GM12878 (cell line): ENCODE results near the gene ZNF839. TPM values are rescaled to one million over a fixed set of nuclear protein-coding genes. Genes with fewer than 3 reads are reported as not detected.

Experiments used
- ATAC-seq: fragments of 200-7000 bp; cut with Tn5 transposase; 3 replicates; pipeline ENCODE4 v1.9.1; 2020; ENCODE audit warnings: mild to moderate bottlenecking, moderate library complexity
- BruUV-seq: library from RNA; stranded (reverse); fragments of 400-500 nt; replicated peaks from 2 replicates; lab custom pipeline; 2021; lab: Mats Ljungman, UMichigan
- CTCF ChIA-PET: fragments of 300-600 bp; sonication (Branson Sonifier 250); formaldehyde crosslinking; extraction: SDS; loops from one replicate; lab custom pipeline; 2021; ENCODE audit warnings: inconsistent platforms; lab: Yijun Ruan, JAX
- POLR2A ChIA-PET: fragments of 350-600 bp; formaldehyde crosslinking; extraction: SDS; loops from one replicate; lab custom pipeline; 2021; ENCODE audit warnings: inconsistent platforms; lab: Charles Lee
- RAD21 ChIA-PET: fragments of 300-600 bp; sonication (Branson Sonifier 250); formaldehyde crosslinking; loops from one replicate; lab custom pipeline; 2023; ENCODE audit warnings: antibody characterized with exemption; ENCODE audit not compliant: unreplicated experiment; lab: Charles Lee
- SMC1A ChIA-PET: fragments of 300-600 bp; sonication (Branson Sonifier 250); formaldehyde crosslinking; loops from one replicate; lab custom pipeline; 2023; ENCODE audit not compliant: unreplicated experiment, uncharacterized antibody; lab: Charles Lee
- DNase-seq: peaks from one replicate; pipeline ENCODE4 v3.0.0-alpha.2; 2011; ENCODE audit warnings: low read depth, low spot score
- FAIRE-seq: peaks from 3 replicates; lab custom pipeline; 2011; peaks lifted over from hg19 to GRCh38; lab: Jason Lieb, UNC
- H2AFZ ChIP-seq: 2 replicates; pipeline ENCODE4 v1.6.0; 2011; ENCODE audit warnings: low read depth, low read length, control low read depth; ENCODE audit not compliant: control insufficient read depth
- H3K27ac ChIP-seq: 2 replicates; pipeline ENCODE4 v1.5.1; 2011; ENCODE audit warnings: control low read depth; ENCODE audit not compliant: control insufficient read depth, insufficient read depth
- H3K27me3 ChIP-seq, 2 experiments: replicated peaks in 1 of 2; 2 replicates each; pipeline versions ENCODE4 v1.6.0 to v1.6.1; 2011; ENCODE audit warnings: low read length in 1 of 2; ENCODE audit not compliant: control insufficient read depth in 2 of 2, insufficient read depth in 2 of 2
- H3K36me3 ChIP-seq, 2 experiments: 2 replicates each; pipeline ENCODE4 v1.5.1; 2011; ENCODE audit warnings: low read length in 1 of 2; ENCODE audit not compliant: control insufficient read depth in 2 of 2, insufficient read depth in 2 of 2
- H3K4me1 ChIP-seq: 2 replicates; pipeline ENCODE4 v1.6.1; 2011; ENCODE audit warnings: mild to moderate bottlenecking, low read length, moderate library complexity, mixed read lengths; ENCODE audit not compliant: control insufficient read depth, insufficient read depth
- H3K4me2 ChIP-seq: 2 replicates; pipeline ENCODE4 v1.6.0; 2011; ENCODE audit warnings: control low read depth; ENCODE audit not compliant: control insufficient read depth, insufficient read depth
- H3K4me3 ChIP-seq: fragments of 200-600 bp; sonication (generic); 2 replicates; pipeline ENCODE4 v1.5.1; 2016
- H3K79me2 ChIP-seq: 2 replicates; pipeline ENCODE4 v1.6.0; 2011; ENCODE audit warnings: low read length; ENCODE audit not compliant: control insufficient read depth, insufficient read depth
- H3K9ac ChIP-seq: 2 replicates; pipeline ENCODE4 v1.8.0; 2011; ENCODE audit warnings: low read length, control low read depth, mixed read lengths; ENCODE audit not compliant: control insufficient read depth, insufficient read depth
- H3K9me3 ChIP-seq: replicated peaks from 3 replicates; pipeline ENCODE4 v1.5.1; 2011; ENCODE audit warnings: mild to moderate bottlenecking, low read length; ENCODE audit not compliant: control insufficient read depth, insufficient read depth
- H4K20me1 ChIP-seq: 2 replicates; pipeline ENCODE4 v1.6.0; 2011; ENCODE audit not compliant: control insufficient read depth, insufficient read depth
- BCL11A ChIP-seq: IDR thresholded peaks from 2 replicates; pipeline ENCODE4 v1.6.1; 2011; ENCODE audit warnings: low read depth, low read length
- BCLAF1 ChIP-seq: fragments of 450-650 bp; IDR thresholded peaks from 2 replicates; pipeline ENCODE4 v1.6.1; 2017; ENCODE audit warnings: antibody characterized with exemption, mild to moderate bottlenecking, moderate library complexity
- CEBPZ ChIP-seq: fragments of 150-350 bp; IDR thresholded peaks from 2 replicates; pipeline ENCODE4 v1.6.1; 2016; ENCODE audit warnings: low read depth, low read length
- GABPA ChIP-seq: IDR thresholded peaks from 2 replicates; pipeline ENCODE4 v1.6.1; 2014; ENCODE audit warnings: antibody characterized with exemption, low read depth, mild to moderate bottlenecking, inconsistent platforms
- SIN3A ChIP-seq: IDR thresholded peaks from 2 replicates; pipeline ENCODE4 v1.6.1; 2012; ENCODE audit warnings: low read depth, low read length, improper control_type of control experiment
- STAT3 ChIP-seq: IDR thresholded peaks from 2 replicates; pipeline ENCODE4 v1.6.1; 2011; ENCODE audit warnings: low read depth, low read length, improper control_type of control experiment
- TCF12 ChIP-seq: IDR thresholded peaks from 2 replicates; pipeline ENCODE4 v1.6.1; 2011; ENCODE audit warnings: low read depth, mild to moderate bottlenecking, low read length
- ZBTB40 ChIP-seq: fragments of 450-650 bp; IDR thresholded peaks from 2 replicates; pipeline ENCODE4 v1.6.1; 2016; ENCODE audit warnings: mild to moderate bottlenecking, moderate library complexity, borderline replicate concordance
- ZNF274 ChIP-seq: IDR thresholded peaks from one replicate; pipeline ENCODE4 v1.8.0; 2011; ENCODE audit not compliant: insufficient read length, insufficient read depth
- ZNF622 ChIP-seq: fragments of 450-650 bp; IDR thresholded peaks from 2 replicates; pipeline ENCODE4 v1.6.1; 2017; ENCODE audit warnings: mild to moderate bottlenecking, inconsistent platforms
- WGBS: methylation state at CpG from one replicate; pipeline ENCODE4 v1.1.6; 2016; ENCODE audit warnings: low lambda C conversion rate; ENCODE audit not compliant: insufficient replicate concordance, insufficient coverage; ENCODE audit errors: missing lambda C conversion rate; 5-methylcytosine and 5-hydroxymethylcytosine counted together
- in situ Hi-C: fragments of 300-500 bp; cut with MboI; formaldehyde crosslinking; loops from 9 replicates; pipeline ENCODE4 v1.14.3; 2018; ENCODE audit warnings: mixed read lengths
- intact Hi-C: fragments of 100-400 bp; cut with micrococcal nuclease; formaldehyde crosslinking; loops from one replicate; pipeline ENCODE4 v1.14.2; 2022; ENCODE audit not compliant: unreplicated experiment
- polyA plus RNA-seq, 11 experiments: library from polyadenylated mRNA; depleted of rRNA in 4 of 11; unstranded in 6 of 11; stranded (reverse) in 5 of 11; fragments of >200 nt; fragmentation: Nextera tagmentation in 4 of 11; fragmentation: Illumina TruSeq in 1 of 11; extraction: Ambion mirVana in 4 of 11; extraction: Trizol in 1 of 11; gene quantifications; 1 replicate in 1 of 11; 2 replicates in 10 of 11; pipeline versions ENCODE4 v1.2.1 to v1.2.3, GENCODE V29; 2011 to 2016; ENCODE audit warnings: inconsistent platforms in 2 of 11, missing spikeins in 2 of 11, low read depth in 1 of 11
- total RNA-seq, 4 experiments: library from RNA; depleted of rRNA in 3 of 4; stranded (reverse); fragments of >200 nt in 3 of 4; fragmentation: Illumina TruSeq in 1 of 4; extraction: Trizol in 1 of 4; gene quantifications; 2 replicates each; pipeline versions ENCODE4 v1.2.1 to v1.2.3, GENCODE V29; 2013 to 2021

The ZNF839 gene
- total and polyA plus RNA-seq, 10 of the 15 experiments (the other 5 are each of a cell fraction or from before 2014, with no cell fraction given) = 1.4 to 14.4 (median 8.6) TPM

- TF ChIP-seq BCLAF1 = no peak
- TF ChIP-seq BCL11A = no peak
- TF ChIP-seq SIN3A = no peak
Observed at GRCh38 chr14:102362084-102362483, 42.5 kb downstream of the ZNF839 start (continued).

GRCh38 chr14:102362545-102363181 lies 43.1 kb downstream of the ZNF839 start, which contains the start of the genes CINP and TECPR2:
CINP (minus strand) TSS chr14:102362890; CDS start chr14:102362851, 39 bp downstream.
TECPR2 (plus strand) TSS chr14:102362941; CDS start chr14:102376722, 13,781 bp downstream.
- intact Hi-C loops (loop anchor here (2.0 kb wide), 1 partner anchor 46 kb away; no protein-coding TSS in a partner anchor), in situ Hi-C loops (no loop called here)
- SMC1A ChIA-PET = interaction anchor here (1.0 kb wide), 1 partner anchor 41 kb away, joined by 3 read pairs; no protein-coding TSS in a partner anchor
- Histone ChIP-seq H3K79me2 (peaks cover 19% of the 10 kb centered on the region), H3K9ac (peak within 1 kb of the TSS; percentile 89), H2AFZ (peak within 1 kb of the TSS; percentile 86), H3K9me3 (no peaks in the 10 kb centered on the region), H3K27ac (peak within 1 kb of the TSS; percentile 88), H3K36me3 (peaks cover 0 to 7% of the 10 kb centered on the region in 2 experiments; a peak in 3 of 4 replicates), H3K4me3 (peak within 1 kb of the TSS; percentile 73), H3K4me1 (peaks cover 9% of the 10 kb centered on the region), H4K20me1 (no peaks in the 10 kb centered on the region), H3K4me2 (peak within 1 kb of the TSS; percentile 83), H3K27me3 (no peaks in the 10 kb centered on the region)
- no TSS peak for BruUV-seq
- RAD21 ChIA-PET = interaction anchor here (1.0 kb wide), 1 partner anchor 44 kb away, joined by 3 read pairs; no protein-coding TSS in a partner anchor
- FAIRE-seq (peak; percentile 91), ATAC-seq (peak; percentile 96), DNase-seq (peak; percentile 71)
- CTCF ChIA-PET = interaction anchor here (0.7 to 2.3 kb wide), 2 partner anchors 45 to 436 kb away, joined by 3 to 14 read pairs; partner anchors contain the start of gene ZNF839
- POLR2A ChIA-PET = interaction anchor here (0.6 to 1.0 kb wide), 4 partner anchors 31 to 1195 kb away, joined by 3 to 6 read pairs (median 3); partner anchors contain the start of gene ZNF839
- WGBS = 1% methylated on average over 41 of the region's 58 CpGs
- TF ChIP-seq ZBTB40 (peak; percentile 87; the same call in 1 of the 2 replicates), GABPA (peak; percentile 90), CEBPZ (no peak), STAT3 (no peak), ZNF622 (no peak), TCF12 (peak; percentile 91), ZNF274 (no peak)
